Thoracic aorta (tissue), 2 donors: ENCODE measurements around the gene APH1B. TPM values are rescaled to one million over a fixed set of nuclear protein-coding genes. Genes with fewer than 3 reads are reported as not detected.

Experiments
- ATAC-seq: fragments of 150-250 bp; one replicate; pipeline ENCODE4 v1.8.0; 2017; ENCODE audit warnings: low read depth; ENCODE audit not compliant: insufficient number of reproducible peaks, low FRiP score
- DNase-seq: peaks from one replicate; pipeline ENCODE4 v3.0.0-alpha.2; 2020; ENCODE audit warnings: low spot score
- H3K27ac ChIP-seq, 2 donors: fragments of 200-600 bp; sonication (generic); 1 replicate in 1 of 2; 2 replicates in 1 of 2; pipeline ENCODE4 v1.5.1; 2016; ENCODE audit warnings: mild to moderate bottlenecking in 2 of 2, moderate library complexity in 2 of 2
- H3K27me3 ChIP-seq: fragments of 200-600 bp; sonication (generic); replicated peaks from 2 replicates; pipeline ENCODE4 v1.6.0; 2016; ENCODE audit warnings: mild to moderate bottlenecking; ENCODE audit not compliant: insufficient read depth
- H3K36me3 ChIP-seq: fragments of 200-600 bp; sonication (generic); one replicate; pipeline ENCODE4 v1.5.1; 2016
- H3K4me1 ChIP-seq, 2 donors: fragments of 200-600 bp; sonication (generic); 1 replicate in 1 of 2; 2 replicates in 1 of 2; pipeline versions ENCODE4 v1.5.1 to v1.6.0; 2016; ENCODE audit warnings: low read depth in 2 of 2, mild to moderate bottlenecking in 1 of 2; ENCODE audit not compliant: control insufficient read depth in 1 of 2
- H3K4me3 ChIP-seq: fragments of 200-600 bp; sonication (generic); 2 replicates; pipeline ENCODE4 v1.5.1; 2016; ENCODE audit warnings: mild to moderate bottlenecking
- H3K9me3 ChIP-seq: fragments of 200-600 bp; sonication (generic); 2 replicates; pipeline ENCODE4 v1.5.1; 2016
- total RNA-seq, 2 donors: library from RNA; depleted of rRNA; stranded (reverse); fragments of >200 nt; gene quantifications; one replicate each; pipeline versions ENCODE4 v1.1.0 to v1.2.3, GENCODE V29; 2016
- TF ChIP-seq, protein P1 (sequence below): fragments of 200-600 bp; sonication (generic); IDR thresholded peaks from one replicate; pipeline ENCODE4 v1.5.1; 2019; ENCODE audit warnings: antibody characterized with exemption

The APH1B gene
- total RNA-seq, 2 donors from 2014 or later, result 16.2 to 22.2 TPM

GRCh38 chr15:63351170-63351569 is 73.8 kb downstream of the APH1B start:
- Histone ChIP-seq H3K4me3 (no peak overlapping the region), H3K9me3 (no peaks in the 10 kb centered on the region), H3K27ac (no peak overlapping the region), H3K36me3 (no peaks in the 10 kb centered on the region), H3K4me1 (peaks cover 10 to 26% of the 10 kb centered on the region in 2 donors), H3K27me3 (no peaks in the 10 kb centered on the region)
- TF ChIP-seq, protein P1, sequence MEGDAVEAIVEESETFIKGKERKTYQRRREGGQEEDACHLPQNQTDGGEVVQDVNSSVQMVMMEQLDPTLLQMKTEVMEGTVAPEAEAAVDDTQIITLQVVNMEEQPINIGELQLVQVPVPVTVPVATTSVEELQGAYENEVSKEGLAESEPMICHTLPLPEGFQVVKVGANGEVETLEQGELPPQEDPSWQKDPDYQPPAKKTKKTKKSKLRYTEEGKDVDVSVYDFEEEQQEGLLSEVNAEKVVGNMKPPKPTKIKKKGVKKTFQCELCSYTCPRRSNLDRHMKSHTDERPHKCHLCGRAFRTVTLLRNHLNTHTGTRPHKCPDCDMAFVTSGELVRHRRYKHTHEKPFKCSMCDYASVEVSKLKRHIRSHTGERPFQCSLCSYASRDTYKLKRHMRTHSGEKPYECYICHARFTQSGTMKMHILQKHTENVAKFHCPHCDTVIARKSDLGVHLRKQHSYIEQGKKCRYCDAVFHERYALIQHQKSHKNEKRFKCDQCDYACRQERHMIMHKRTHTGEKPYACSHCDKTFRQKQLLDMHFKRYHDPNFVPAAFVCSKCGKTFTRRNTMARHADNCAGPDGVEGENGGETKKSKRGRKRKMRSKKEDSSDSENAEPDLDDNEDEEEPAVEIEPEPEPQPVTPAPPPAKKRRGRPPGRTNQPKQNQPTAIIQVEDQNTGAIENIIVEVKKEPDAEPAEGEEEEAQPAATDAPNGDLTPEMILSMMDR, result no peak
- ATAC-seq, result no peak
- no peak for DNase-seq

- DNase-seq (no peak), ATAC-seq (no peak)
- Histone ChIP-seq H3K27ac (no peak overlapping the region), H3K4me3 (no peak overlapping the region), H3K27me3 (no peaks in the 10 kb centered on the region), H3K9me3 (no peaks in the 10 kb centered on the region), H3K4me1 (peaks cover 10 to 26% of the 10 kb centered on the region in 2 donors), H3K36me3 (no peaks in the 10 kb centered on the region)
- TF ChIP-seq, protein P1, result no peak
Observed at GRCh38 chr15:63352808-63353207, 75.4 kb downstream of the APH1B start.

- ATAC-seq (no peak), DNase-seq (no peak)
- H3K27ac ChIP-seq, result no peak overlapping the region
- H3K36me3 ChIP-seq, result no peaks in the 10 kb centered on the region
- H3K4me1 ChIP-seq, result peaks cover 10 to 24% of the 10 kb centered on the region in 2 donors
- no peaks in the 10 kb centered on the region for H3K9me3 ChIP-seq
- TF ChIP-seq, protein P1, result no peak
- no peak overlapping the region for H3K4me3 ChIP-seq
- no peaks in the 10 kb centered on the region for H3K27me3 ChIP-seq
Observed at GRCh38 chr15:63353261-63353660, 75.9 kb downstream of the APH1B start.

- no peak overlapping the region for H3K27ac ChIP-seq
- no peaks in the 10 kb centered on the region for H3K9me3 ChIP-seq
- no peaks in the 10 kb centered on the region for H3K36me3 ChIP-seq
- H3K4me3 ChIP-seq, result no peak overlapping the region
- peaks cover 6 to 17% of the 10 kb centered on the region in 2 donors for H3K4me1 ChIP-seq
- ATAC-seq (no peak), DNase-seq (no peak)
- no peaks in the 10 kb centered on the region for H3K27me3 ChIP-seq
- TF ChIP-seq, protein P1, result no peak
Observed at GRCh38 chr15:63353887-63354286, 76.5 kb downstream of the APH1B start.

GRCh38 chr15:63354821-63355650 is 77.6 kb downstream of the APH1B start:
- DNase-seq, result no peak
- Histone ChIP-seq H3K27me3 (no peaks in the 10 kb centered on the region), H3K9me3 (no peaks in the 10 kb centered on the region), H3K27ac (no peak overlapping the region), H3K36me3 (no peaks in the 10 kb centered on the region), H3K4me3 (no peak overlapping the region), H3K4me1 (peaks cover 0 to 6% of the 10 kb centered on the region in 2 donors)
- no peak for ATAC-seq
- TF ChIP-seq, protein P1, result no peak
